ENCODE measurements around the gene ADCY3.

Gene ADCY3

GRCh38 chr2:24857746-24858145 is 62.3 kb downstream of the ADCY3 start:
- no peak for DNase-seq (ENCODE audit: low read depth)
- no peak overlapping the region for H3K4me3 ChIP-seq (ENCODE audit: low read depth, low read length)
- TF ChIP-seq, protein P1, sequence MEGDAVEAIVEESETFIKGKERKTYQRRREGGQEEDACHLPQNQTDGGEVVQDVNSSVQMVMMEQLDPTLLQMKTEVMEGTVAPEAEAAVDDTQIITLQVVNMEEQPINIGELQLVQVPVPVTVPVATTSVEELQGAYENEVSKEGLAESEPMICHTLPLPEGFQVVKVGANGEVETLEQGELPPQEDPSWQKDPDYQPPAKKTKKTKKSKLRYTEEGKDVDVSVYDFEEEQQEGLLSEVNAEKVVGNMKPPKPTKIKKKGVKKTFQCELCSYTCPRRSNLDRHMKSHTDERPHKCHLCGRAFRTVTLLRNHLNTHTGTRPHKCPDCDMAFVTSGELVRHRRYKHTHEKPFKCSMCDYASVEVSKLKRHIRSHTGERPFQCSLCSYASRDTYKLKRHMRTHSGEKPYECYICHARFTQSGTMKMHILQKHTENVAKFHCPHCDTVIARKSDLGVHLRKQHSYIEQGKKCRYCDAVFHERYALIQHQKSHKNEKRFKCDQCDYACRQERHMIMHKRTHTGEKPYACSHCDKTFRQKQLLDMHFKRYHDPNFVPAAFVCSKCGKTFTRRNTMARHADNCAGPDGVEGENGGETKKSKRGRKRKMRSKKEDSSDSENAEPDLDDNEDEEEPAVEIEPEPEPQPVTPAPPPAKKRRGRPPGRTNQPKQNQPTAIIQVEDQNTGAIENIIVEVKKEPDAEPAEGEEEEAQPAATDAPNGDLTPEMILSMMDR (IDR thresholded peaks at IDR 0.05; ENCODE audit: control insufficient read depth, extremely low read depth, insufficient read depth): no peak

- H3K4me3 ChIP-seq (ENCODE audit: low read depth, low read length): no peak overlapping the region
- no peak for DNase-seq (ENCODE audit: low read depth)
- TF ChIP-seq, protein P1 (IDR thresholded peaks at IDR 0.05; ENCODE audit: control insufficient read depth, extremely low read depth, insufficient read depth): no peak
Observed at GRCh38 chr2:24856791-24857211, 63.2 kb downstream of the ADCY3 start.

- no peak overlapping the region for H3K4me3 ChIP-seq (ENCODE audit: low read depth, low read length)
- TF ChIP-seq, protein P1 (IDR thresholded peaks at IDR 0.05; ENCODE audit: control insufficient read depth, extremely low read depth, insufficient read depth): no peak
- DNase-seq (ENCODE audit: low read depth): no peak
Observed at GRCh38 chr2:24855726-24856125, 64.3 kb downstream of the ADCY3 start.

DNA sequence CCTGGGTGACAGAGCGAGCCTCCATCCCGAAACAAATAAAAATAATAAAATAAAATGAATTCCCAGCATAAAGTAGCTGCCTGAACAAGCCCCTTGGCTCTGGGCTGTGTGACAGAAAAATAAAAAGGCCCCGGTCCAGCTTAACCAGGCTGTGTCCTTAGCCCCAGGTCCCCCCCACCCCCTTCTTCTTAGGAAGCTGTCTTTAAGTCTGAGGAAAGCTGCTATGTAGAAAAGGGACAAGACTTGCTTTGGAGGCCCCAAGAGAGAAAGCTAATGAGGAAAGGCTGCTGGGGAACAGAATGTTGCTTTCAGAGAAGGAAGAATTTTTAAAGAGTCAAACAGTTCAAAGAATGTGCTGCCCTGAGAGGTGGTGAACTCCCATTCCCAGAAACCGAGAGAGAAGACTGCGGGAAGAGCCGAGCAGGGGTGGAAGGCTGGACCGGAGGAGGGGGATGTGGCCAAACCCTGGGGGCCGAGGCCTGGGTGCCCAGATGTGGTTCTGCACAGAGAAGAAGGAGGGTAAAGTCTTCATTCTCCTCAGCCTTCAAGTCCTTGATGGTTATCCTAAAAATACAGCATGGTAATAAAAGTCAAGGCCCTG is 64.9 kb downstream of the ADCY3 start:
- TF ChIP-seq, protein P1 (IDR thresholded peaks at IDR 0.05; ENCODE audit: control insufficient read depth, extremely low read depth, insufficient read depth): no peak
- DNase-seq (ENCODE audit: low read depth): no peak
- H3K4me3 ChIP-seq (ENCODE audit: low read depth, low read length): no peak overlapping the region

GRCh38 chr2:24853996-24854395 is 66.0 kb downstream of the ADCY3 start:
- no peak overlapping the region for H3K4me3 ChIP-seq (ENCODE audit: low read depth, low read length)
- no peak for DNase-seq (ENCODE audit: low read depth)
- TF ChIP-seq, protein P1 (IDR thresholded peaks at IDR 0.05; ENCODE audit: control insufficient read depth, extremely low read depth, insufficient read depth): no peak

- TF ChIP-seq, protein P1 (IDR thresholded peaks at IDR 0.05; ENCODE audit: control insufficient read depth, extremely low read depth, insufficient read depth): no peak
- DNase-seq (ENCODE audit: low read depth): no peak
- no peak overlapping the region for H3K4me3 ChIP-seq (ENCODE audit: low read depth, low read length)
Observed at GRCh38 chr2:24853046-24853445, 67.0 kb downstream of the ADCY3 start.

GRCh38 chr2:24852431-24853020 is 67.5 kb downstream of the ADCY3 start:
- H3K4me3 ChIP-seq (ENCODE audit: low read depth, low read length): no peak overlapping the region
- DNase-seq (ENCODE audit: low read depth): no peak
- TF ChIP-seq, protein P1 (IDR thresholded peaks at IDR 0.05; ENCODE audit: control insufficient read depth, extremely low read depth, insufficient read depth): no peak
